GM21825 (cell line): ENCODE data around the gene SVBP.
A peak's percentile ranks its signal among the peaks of the same experiment; 100 is the strongest.

Experiments
- ATAC-seq: cut with Tn5 transposase; IDR thresholded peaks from one replicate; pipeline ENCODE4 v1.9.1; 2021; ENCODE audit warnings: mild to moderate bottlenecking, moderate library complexity; ENCODE audit not compliant: unreplicated experiment

Gene SVBP

DNA sequence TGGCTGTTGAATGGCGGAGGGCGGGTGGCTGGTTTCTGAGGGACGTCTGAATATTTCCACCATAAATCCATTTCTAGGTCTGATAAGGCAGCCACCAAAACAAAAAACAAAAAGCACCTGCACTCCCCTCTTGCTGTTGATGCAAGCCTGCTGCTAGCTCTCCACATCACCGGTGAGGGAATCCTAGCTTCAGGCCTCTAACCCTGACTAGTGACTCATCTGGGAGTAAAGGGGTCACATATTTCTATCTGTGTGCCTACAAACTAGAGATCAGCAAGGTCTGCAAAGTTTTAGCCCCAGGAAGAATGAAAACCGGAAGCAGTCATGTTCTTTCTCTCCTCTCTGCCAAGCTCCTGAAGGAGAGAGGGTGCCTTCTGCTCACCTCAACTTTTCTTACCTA, 10.6 kb downstream of the SVBP start:
- no peak for ATAC-seq

DNA sequence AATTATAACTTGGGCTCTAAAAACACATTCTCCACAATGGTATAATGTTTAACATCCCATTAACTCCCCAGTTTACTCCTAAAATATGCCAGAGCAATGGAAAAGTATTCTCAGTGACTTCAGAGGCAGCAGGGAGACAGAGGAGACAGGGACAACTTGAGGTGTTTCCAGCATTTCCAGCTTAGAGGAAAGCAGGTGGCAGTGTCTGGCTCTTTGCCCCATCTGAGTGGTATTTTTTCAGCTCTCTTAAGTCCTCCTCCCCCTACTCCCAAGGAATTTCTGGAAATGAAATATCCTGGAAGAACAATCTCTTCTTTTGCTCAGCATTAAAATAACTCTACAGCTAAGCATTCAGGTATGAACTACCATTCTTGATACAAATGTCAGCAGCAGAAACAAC, 11.0 kb downstream of the SVBP start:
- no peak for ATAC-seq

DNA sequence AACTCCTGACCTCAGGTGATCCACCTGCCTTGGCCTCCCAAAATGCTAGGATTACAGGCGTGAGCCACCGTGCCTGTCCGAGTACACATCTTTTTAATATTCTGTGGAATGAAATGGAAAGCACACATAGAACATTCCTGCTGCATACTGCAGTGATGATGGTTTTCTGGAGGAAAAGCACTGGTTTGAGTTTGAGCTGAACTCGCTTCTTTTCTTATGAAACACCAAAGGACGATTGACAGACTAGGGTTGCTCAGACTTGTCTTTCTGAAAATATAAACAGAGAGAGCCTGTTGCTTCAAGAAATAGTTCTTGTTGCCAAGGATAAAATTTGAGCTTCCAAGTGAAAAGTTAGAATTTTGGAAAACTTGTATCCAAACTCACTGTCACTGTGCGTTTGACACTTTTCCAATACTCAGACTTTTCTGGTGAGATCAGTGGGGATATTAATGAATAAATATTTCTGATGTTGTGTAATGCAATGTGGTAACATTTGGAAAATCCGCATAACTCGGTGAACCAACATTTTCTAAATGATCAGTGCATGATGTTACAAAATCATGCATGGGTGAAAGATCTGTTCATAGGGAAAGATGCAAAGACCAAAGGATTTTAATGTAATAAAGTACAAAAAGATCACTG, 15.2 kb downstream of the SVBP start:
- ATAC-seq: no peak

DNA sequence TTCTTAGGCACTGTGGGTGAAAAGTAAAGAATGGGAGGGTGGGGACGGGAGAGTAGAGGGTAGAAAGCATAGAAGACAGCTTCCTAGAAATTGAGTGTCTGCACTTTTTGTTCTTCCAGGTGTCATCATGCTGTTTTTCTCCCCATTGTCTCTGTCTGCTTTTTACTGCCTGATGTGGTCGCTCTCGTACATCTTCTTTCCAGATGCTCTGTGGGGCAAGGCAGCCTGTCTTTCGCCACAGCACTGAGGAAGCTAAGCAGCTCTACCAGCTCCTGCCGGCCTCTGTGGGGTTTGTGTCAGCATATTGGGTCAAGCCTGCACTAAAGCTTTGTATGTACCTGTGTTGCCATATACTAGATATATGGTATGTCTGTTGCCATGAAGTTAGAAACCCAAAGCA, 19.2 kb downstream of the SVBP start:
- ATAC-seq: no peak

DNA sequence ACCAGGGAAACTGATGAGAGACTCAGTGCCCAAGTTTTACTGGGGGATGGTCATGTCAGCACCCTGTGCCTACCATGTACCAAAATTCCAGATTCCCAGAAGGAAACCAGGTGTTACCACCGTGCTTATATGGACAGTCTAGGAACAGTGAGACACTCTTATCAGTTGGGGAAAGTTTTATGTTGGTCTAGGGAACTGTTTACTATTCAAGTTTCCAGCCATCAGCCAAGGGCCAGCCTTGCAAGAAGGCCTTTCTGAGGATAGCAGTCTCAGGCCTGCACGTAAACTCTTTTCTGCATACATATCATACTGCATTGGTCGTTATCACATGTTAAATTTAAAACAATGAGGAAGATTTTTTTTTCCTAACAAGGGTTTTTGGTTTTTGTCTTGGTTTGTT, 19.8 kb downstream of the SVBP start:
- no peak for ATAC-seq

DNA sequence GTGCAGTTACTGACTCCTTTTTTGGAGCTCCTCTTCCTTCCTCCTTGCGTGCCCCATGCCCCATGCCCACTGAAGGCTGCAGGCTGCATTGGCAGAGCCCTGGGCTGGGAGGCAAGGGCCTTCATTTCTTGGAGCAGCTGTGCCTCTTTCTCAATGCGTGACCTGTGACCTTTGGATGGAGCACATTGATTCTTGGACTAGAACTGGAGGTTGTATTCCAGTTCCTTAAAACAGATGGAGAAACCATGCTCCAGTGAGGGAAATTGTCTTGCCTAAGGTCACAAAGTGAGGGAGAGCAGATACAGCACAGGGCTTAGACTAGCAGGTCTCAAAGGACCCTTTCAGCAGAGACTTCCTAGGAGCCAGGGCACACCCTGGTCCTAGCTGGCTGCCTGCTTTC, 23.4 kb downstream of the SVBP start:
- no peak for ATAC-seq

DNA sequence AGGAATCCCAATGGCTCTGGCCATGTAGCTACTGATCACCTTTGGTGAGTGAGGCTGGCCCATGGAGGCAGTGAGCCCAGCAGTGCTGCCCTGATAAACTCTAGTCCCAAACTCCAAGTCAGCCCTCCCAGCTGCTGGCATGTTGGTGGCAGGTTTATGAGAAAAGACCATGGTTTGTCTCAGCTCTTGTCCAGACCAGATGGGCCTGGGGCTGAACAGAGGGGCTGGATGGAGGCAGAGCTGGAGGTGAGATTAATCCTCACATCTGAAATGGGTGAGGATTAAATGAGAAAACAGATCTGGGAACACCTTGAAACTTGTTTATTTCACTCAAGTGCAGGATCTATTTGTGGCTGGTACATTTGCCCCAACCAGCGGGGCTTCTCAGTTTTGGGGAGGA, 29.2 kb downstream of the SVBP start:
- ATAC-seq: no peak

DNA sequence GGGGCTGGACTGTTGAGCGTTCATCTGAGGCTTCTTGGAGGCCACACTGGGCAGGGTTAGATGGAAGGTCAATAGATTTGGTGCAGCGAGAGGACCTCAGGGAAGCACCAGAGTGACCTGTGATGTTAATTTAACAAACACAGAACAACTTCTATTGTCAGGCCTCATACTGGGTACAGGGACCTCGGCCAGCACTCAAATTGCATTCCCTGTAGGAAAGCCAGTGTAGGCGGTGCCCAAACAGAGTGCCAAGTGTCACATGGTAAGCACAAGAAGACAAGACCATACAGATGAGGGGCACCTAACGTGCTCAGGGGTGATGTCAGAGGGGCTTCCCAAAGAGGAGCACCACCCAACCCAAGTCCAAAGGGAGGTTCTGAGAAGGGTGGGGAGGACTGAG, 31.1 kb downstream of the SVBP start:
- ATAC-seq: no peak

DNA sequence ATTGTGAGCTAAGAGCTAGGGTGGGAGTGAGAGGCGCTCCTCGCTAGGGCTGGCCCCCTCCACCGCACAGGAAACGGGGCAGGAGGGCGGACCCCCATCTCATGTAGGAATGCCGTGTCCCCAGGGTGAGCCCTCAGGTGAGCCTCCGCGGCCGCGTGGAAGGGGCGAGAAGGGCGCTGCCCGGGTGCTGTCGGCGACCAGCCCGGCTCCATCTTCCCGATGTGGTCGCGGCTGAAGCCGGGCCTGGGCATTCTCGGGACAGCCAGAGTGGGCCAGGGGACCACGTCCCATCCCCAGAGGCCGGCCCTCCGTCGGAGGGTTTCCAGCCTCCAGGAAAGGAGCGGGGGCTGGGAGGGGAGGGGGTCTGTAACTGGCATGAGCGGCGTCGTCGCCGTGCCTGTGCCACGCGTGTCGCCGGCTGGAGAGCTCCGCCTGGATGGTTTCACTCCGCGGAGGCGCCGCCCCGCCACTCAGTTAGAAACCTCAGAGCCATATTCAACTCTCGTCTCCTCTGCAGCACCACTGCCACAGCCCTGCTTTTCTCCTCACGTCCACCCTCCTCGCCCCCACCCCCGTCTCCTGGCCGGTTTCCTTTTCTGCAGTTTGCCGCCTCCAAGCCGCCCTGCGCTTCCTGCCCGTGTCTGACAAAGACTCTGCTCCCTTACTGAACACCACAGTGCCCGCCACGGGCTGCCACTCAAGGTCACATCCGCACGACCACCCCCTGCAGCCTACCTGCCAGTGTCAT, 32.1 kb downstream of the SVBP start, which contains the start of gene TMEM269:
TSS of gene TMEM269 (plus strand) at position 46 of the 748 bp plus-strand sequence. CDS start 4,903 bp downstream, outside the sequence.
- no peak for ATAC-seq

DNA sequence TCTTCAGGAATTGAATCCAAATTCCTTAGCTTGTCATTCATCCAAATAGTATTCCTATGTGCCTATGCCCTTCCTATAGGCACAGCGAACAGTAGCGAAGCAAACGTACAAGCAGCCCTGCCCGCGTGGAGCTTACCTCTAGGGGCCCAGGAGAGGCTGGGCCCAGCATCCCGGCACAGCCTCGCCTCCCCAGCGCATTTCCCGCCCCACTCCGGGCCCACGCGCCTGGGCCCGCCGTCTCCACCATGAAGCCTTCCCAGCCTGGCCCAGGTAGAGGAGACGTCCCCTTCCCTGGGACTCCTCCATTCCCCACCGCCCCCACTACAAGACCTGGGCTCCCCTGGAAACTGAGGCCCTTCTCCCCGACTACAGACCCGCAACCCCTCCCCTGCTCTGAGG, 32.7 kb downstream of the SVBP start:
- no peak for ATAC-seq

DNA sequence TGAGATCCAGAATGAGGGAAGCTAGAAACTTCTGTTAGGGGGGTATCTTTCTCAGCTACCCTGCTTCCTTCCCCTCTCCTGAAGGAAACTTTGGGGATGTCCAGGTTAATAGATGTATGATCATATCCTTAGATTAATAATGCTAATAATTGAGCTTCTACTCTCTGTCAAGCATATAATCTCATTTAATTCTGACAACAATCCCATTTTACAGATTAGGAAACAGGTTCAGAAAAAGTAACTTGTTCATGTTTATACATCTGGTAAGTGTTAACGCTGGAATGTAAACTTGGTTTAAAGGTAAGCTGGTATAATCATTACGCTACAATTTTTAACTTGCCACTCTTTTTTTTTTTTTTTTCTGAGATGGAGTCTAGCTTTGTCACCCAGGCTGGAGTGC, 34.1 kb downstream of the SVBP start:
- no peak for ATAC-seq

DNA sequence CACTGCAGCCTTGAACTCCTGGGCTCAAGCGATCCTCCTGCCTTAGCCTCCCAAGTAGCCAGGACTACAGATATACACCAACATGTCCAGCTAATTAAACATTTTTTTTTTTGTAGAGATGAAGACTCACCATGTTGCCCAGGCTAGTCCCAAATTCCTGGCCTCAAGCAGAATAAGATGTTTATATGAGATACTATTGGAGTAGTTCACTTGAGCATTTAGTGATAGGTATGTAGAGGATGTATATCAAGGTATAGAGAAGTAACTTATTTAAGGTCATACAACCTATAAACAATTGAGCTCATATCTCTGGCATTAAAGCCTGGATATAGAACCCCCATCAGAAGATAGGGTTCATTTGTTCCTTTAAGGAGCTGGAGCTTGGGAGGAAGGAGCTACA, 37.0 kb downstream of the SVBP start:
- ATAC-seq: no peak

DNA sequence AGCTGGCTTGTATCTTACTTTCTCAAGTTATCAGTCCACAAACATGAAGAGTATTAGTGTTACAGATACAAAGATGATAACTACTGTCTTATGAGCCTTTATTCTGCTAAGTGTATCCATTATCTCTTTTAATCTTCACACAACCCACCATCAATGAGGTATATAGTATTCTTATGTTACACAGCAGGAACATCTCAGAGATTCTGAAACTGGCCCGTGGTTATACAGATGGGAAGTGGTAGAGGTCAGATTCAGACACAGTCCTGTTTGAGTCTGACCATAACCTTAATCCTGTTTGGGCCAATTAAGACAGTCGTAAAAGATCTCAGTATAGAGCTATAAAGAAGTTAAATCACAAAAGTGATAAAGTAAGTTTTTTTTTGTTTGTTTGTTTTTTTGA, 37.5 kb downstream of the SVBP start:
- no peak for ATAC-seq

DNA sequence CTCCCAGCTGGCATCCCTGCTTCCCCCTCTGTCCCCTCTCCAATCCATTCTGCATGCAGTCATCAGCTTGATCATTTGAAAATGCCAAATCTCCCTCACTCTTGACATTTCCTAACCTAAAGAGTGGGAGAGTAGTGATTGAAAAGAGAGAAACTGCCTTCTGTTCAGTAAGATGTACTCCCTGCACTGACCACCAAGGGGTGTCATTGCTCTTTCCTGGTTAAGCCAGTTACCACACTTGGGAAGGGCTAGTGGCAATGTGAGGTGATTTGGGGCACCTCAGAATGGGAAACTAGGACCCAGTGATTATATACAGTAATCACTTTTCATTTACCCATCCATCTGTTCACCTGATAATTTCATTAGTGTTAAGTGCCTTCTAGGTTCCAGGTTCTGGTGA, 39.3 kb downstream of the SVBP start:
- ATAC-seq: no peak

DNA sequence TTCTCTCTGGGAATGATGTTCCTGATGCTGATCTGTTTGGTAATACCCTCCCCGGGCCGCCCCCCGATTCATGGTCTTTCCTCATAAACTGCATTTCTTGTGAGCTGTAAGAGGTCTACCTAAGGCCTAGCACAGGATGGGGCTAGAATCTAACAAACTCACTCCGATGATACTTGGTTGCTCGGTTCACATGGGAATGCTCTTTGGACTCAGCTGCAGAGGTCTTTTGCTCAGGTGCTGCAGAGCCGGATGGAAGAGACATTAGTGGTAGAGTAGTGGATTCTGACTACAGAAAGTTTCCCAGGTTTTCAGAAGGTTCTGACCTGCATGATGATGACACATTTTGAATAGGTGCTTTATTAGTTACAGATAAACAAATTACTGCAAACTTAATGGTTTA, 40.7 kb downstream of the SVBP start:
- no peak for ATAC-seq

DNA sequence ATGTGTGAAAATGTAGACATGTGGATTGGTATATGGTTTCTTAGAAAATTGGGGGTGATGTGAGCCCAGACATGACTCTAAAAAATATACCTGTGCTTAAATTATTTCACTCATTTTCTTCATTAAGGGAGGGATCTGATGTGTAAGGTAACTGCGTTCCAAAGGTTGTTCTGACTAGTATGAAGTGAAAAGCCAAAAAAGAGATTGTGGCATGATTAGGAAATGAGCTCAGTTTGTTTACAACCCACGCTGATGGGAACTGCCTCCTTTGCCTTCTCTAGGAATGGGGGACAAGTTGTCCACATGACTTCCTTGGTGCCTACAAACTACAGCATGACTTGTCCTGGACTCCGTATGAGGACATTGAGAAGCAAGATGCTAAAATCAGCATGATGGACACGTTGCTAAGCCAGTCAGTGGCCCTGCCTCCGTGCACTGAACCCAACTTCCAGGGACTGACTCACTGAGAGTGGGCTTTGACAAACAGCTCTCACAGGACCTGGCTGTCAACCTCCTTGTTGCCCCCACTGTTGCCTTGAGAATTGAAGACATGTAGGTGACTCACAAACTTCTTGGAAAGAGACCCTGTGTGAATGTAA, 42.2 kb downstream of the SVBP start:
- no peak for ATAC-seq

DNA sequence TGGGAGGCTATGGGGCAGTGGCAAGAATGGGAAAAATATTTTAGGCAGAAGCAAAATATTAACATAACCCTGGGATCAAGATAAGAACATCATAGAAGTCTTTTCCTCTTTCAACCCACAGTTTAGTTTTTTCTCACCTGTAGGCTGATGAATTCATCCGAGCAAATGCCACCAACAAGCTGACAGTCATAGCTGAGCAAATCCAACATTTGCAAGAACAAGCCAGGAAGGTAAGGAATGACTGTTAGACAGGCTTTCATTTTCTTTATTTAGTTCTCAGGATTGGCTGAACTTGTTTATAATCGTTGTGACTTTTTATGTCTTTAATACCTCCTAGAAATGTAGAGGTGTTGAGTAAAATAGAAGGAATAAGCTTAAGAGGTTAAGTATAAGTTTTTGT, 43.8 kb downstream of the SVBP start:
- ATAC-seq: no peak

DNA sequence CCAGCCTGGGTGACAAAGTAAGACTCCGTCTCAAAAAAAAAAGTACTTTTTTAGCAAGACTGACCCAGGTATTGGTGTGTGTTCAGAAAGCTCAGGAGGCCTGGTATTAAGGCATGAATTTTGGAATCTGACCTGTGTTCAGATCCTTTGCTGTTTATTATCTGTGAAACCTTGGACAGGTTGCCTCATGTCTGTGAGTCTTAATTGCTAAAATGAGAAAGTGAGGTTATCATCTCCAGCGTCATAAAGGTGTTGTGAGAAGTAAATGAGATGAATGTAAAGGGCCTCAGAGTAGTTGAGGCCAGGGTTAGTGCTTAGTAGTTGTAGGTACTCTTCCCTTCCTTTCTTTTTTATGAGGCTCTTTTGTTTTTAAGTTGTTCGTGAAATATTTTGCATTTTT, 47.4 kb downstream of the SVBP start:
- ATAC-seq: no peak

DNA sequence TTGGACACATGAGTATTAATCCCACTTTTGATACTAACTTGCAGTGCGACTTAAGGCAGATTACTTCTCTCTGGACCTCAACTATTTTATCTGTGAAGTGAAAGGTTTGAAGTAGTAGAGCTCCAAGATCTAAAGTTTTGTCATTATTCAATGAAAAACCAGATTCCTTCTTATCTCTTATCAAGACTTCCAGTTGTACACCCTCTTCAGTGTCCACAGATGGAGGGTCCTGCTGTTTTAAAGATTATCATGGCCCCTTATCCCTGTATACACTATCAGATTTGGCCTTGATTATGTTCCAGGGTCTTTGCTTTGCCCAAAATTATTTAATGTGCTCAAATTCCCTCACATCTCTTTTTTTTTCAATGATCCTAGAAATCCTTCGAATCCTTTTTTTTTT, 49.0 kb downstream of the SVBP start:
- ATAC-seq: no peak

DNA sequence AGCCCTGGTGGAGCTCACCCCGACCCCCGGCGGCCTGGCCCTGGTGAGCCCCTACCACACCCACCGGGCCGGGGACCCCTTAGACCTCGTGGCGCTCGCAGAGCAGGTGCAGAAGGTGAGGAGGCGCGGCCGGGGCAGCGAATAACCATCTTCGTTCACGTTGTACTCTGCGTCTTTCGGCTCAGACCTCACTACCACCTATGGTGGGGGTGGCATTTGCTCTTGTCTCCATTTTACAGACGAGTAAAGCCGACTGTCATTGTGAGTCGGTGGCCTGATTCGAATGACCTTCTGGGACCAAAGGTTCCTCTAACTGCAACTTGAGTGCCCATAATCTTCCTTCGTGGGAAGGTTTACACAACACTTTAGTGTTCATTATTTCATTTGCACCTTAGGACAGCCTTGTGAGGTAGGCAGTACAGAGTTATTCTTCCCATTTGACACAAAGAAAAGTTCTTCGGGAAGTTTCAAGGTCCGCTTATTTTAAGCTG, 49.6 kb downstream of the SVBP start:
- ATAC-seq: peak; percentile 12

DNA sequence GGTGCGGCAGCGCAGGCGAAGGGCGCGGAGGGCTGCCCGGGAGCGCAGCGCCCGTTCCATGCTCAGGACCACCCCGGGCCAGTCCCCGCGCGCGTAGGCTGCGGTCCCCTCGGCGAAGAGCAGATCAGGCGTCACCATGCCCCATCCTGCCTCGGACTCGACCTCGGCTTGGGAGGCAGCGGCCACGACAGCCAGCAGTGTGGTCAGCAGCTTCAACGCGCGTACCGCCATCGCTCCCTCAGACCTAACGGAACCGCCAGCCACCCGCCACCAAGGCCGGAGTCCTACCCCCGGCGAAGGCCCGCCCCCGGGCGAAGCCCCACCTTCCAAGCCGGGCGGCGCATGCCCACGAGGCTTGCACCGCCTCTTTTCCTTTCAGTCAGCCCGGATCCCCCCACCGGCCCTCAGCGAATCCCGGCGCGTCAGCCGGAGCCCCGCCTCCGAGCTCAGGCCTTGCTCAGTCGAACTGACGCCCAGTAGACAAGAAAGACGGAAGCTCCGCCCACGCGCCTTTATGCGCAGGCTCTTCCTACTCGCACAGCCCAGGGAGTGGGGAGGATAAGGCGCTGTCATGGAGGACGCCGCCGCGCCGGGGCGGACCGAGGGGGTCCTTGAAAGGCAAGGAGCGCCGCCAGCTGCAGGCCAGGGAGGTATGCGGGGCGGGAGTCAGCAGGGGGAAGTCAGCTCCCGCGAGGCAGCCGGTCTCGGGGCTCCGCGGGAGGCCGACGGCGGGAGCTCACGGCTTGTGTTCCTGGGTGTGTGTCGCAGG, 50.3 kb downstream of the SVBP start, which contains the start of the genes C1orf50 and P3H1:
TSS of gene C1orf50 (plus strand) at position 509 of the 769 bp plus-strand sequence. CDS start at position 572, 63 bp downstream.
TSS of gene P3H1 (minus strand) at position 288 of the 769 bp plus-strand sequence. CDS start at position 231, 57 bp downstream.
- ATAC-seq: peak; percentile 87
